Nephron progenitor cell (in vitro differentiated cells): ENCODE results near the gene MLLT11.
"Not testable (repeated sequence)": the region's sequence is repeated elsewhere in the genome, so short reads cannot be mapped to it uniquely, and the experiment has no call there.

Experiments used
- DNase-seq: peaks from one replicate; pipeline ENCODE4 v3.0.0; 2021
- H3K27ac Mint-ChIP-seq: 2 replicates; pipeline ENCODE4 v1.8.0; 2021; ENCODE audit warnings: mild to moderate bottlenecking, moderate library complexity, mixed read lengths
- H3K27me3 Mint-ChIP-seq: 2 replicates; pipeline ENCODE4 v1.8.0; 2021; ENCODE audit warnings: mild to moderate bottlenecking, low read depth, mixed read lengths; ENCODE audit not compliant: poor library complexity
- H3K36me3 Mint-ChIP-seq: 2 replicates; pipeline ENCODE4 v1.8.0; 2021; ENCODE audit warnings: low read depth, mixed read lengths
- H3K4me1 Mint-ChIP-seq: 2 replicates; pipeline ENCODE4 v1.8.0; 2021; ENCODE audit warnings: mixed read lengths
- H3K4me3 Mint-ChIP-seq: 2 replicates; pipeline ENCODE4 v1.8.0; 2021; ENCODE audit warnings: mild to moderate bottlenecking, moderate library complexity, mixed read lengths
- H3K9me3 Mint-ChIP-seq: 2 replicates; pipeline ENCODE4 v1.8.0; 2021; ENCODE audit warnings: mild to moderate bottlenecking, moderate library complexity, mixed read lengths
- CTCF ChIP-seq: fragments of 200-600 bp; sonication (generic); IDR thresholded peaks from 2 replicates; pipeline ENCODE4 v1.5.0; 2021; ENCODE audit warnings: antibody characterized with exemption

The MLLT11 gene

GRCh38 chr1:151085953-151086559 is 25.9 kb downstream of the MLLT11 start:
- Mint-ChIP-seq H3K36me3 (no peaks in the 10 kb centered on the region), H3K4me3 (no peak overlapping the region), H3K9me3 (no peaks in the 10 kb centered on the region), H3K27ac (no peak overlapping the region), H3K27me3 (peaks cover 5% of the 10 kb centered on the region), H3K4me1 (no peaks in the 10 kb centered on the region)
- TF ChIP-seq CTCF: no peak
- no peak for DNase-seq

DNA sequence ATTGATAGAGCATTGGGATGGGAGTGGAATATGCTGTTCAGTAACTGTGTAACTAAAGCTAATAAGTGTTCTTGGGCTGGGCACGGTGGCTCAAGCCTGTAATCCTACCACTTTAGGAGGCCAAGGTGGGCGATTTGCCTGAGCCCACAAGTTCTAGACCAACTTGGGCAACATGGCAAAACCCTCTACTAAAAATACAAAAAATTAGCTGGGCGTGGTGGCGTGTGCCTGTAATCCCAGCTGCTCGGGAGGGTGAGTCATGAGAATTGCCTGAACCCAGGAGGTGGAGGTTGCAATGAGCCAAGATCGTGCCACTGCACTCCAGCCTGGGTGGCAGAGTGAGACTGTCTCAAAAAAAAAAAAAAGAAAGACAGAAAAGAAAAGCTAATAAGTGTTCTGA is 37.2 kb downstream of the MLLT11 start:
- not testable (repeated sequence) for H3K36me3 Mint-ChIP-seq, H3K4me1 Mint-ChIP-seq, H3K27me3 Mint-ChIP-seq, H3K9me3 Mint-ChIP-seq, H3K27ac Mint-ChIP-seq, H3K4me3 Mint-ChIP-seq, DNase-seq

- no peaks in the 10 kb centered on the region for H3K4me1 Mint-ChIP-seq
- no peak for TF ChIP-seq CTCF
- no peaks in the 10 kb centered on the region for H3K27me3 Mint-ChIP-seq
- H3K9me3 Mint-ChIP-seq: no peaks in the 10 kb centered on the region
- H3K27ac Mint-ChIP-seq: no peak overlapping the region
- H3K4me3 Mint-ChIP-seq: no peak overlapping the region
- no peaks in the 10 kb centered on the region for H3K36me3 Mint-ChIP-seq
- no peak for DNase-seq
These were observed 37.9 kb downstream of the MLLT11 start for GRCh38 chr1:151098126-151098525.

GRCh38 chr1:151104630-151105029 is 44.4 kb downstream of the MLLT11 start:
- H3K27ac Mint-ChIP-seq: no peak overlapping the region

DNA sequence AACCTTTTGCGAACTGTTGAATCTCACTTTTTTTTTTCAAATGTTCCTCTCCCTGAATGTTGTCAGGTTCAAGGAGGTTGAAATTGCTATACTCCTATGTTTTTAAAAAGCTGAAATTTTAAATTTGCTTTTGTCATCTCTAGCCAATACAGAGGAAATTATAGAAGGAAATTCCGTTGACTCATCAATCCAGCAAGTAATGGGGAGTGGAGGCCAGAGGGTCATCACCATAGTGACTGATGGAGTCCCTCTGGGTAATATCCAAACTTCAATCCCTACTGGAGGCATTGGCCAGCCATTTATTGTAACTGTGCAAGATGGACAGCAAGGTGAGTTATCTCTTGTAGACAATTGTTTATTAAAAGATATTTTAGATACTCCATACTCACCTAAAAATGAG is 46.7 kb downstream of the MLLT11 start:
- TF ChIP-seq CTCF: no peak
- Mint-ChIP-seq H3K4me1 (peaks cover 15% of the 10 kb centered on the region), H3K4me3 (peak overlapping the region; percentile 29), H3K9me3 (no peaks in the 10 kb centered on the region), H3K36me3 (peaks cover 12% of the 10 kb centered on the region), H3K27me3 (no peaks in the 10 kb centered on the region), H3K27ac (peak overlapping the region; percentile 88)
- peak; percentile 26 for DNase-seq

More at GRCh38 chr1:151104630-151105029, 44.4 kb downstream of the MLLT11 start:
- peaks cover 15% of the 10 kb centered on the region for H3K4me1 Mint-ChIP-seq
- DNase-seq: no peak
- TF ChIP-seq CTCF: no peak
- no peak overlapping the region for H3K4me3 Mint-ChIP-seq
- peaks cover 7% of the 10 kb centered on the region for H3K36me3 Mint-ChIP-seq
- no peaks in the 10 kb centered on the region for H3K27me3 Mint-ChIP-seq
- no peaks in the 10 kb centered on the region for H3K9me3 Mint-ChIP-seq

- H3K4me3 Mint-ChIP-seq: no peak overlapping the region
- DNase-seq: no peak
- peaks cover 12% of the 10 kb centered on the region for H3K36me3 Mint-ChIP-seq
- no peak for TF ChIP-seq CTCF
- peaks cover 15% of the 10 kb centered on the region for H3K4me1 Mint-ChIP-seq
- H3K27ac Mint-ChIP-seq: no peak overlapping the region
- H3K27me3 Mint-ChIP-seq: peaks cover 4% of the 10 kb centered on the region
- H3K9me3 Mint-ChIP-seq: no peaks in the 10 kb centered on the region
These were observed 48.1 kb downstream of the MLLT11 start for GRCh38 chr1:151108331-151108730.
